Left renal cortex interstitium (tissue), 4 donors: ENCODE measurements around the gene CD4. TPM values are rescaled to one million over a fixed set of nuclear protein-coding genes. Genes with fewer than 3 reads are reported as not detected.

Experiments used
- DNase-seq, 4 donors: peaks; one replicate each; pipeline ENCODE4 v3.0.0-alpha.2; 2013; ENCODE audit warnings: low read depth in 4 of 4, low spot score in 2 of 4, missing footprints in 1 of 4
- polyA plus RNA-seq, 4 donors: library from polyadenylated mRNA; unstranded; fragments of 120-200 nt; gene quantifications; one replicate each; pipeline ENCODE4 v1.2.1, GENCODE V29; 2013; ENCODE audit not compliant: insufficient read length in 4 of 4

The CD4 gene
- polyA plus RNA-seq, 4 donors: 28.6 to 39.0 (median 29.5) TPM

- no peak for DNase-seq
Observed at GRCh38 chr12:6777386-6777785, 11.9 kb upstream of the CD4 start.

DNA sequence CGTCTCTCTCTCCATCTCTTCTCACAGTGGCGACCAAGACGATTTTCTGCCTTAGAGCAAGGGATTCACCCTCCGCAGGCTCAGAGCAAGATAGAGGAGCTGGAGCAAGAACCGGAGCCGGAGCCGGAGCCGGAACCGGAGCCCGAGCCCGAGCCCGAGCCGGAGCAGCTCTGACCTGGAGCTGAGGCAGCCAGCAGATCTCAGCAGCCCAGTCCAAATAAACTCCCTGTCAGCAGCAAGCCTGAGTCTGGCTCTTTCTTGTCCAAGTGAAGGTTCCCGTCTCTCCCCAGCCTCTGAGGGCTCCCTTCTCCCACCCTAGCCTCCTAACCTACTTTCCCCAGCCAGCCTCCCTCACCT is 11.1 kb upstream of the CD4 start:
- DNase-seq: no peak

DNA sequence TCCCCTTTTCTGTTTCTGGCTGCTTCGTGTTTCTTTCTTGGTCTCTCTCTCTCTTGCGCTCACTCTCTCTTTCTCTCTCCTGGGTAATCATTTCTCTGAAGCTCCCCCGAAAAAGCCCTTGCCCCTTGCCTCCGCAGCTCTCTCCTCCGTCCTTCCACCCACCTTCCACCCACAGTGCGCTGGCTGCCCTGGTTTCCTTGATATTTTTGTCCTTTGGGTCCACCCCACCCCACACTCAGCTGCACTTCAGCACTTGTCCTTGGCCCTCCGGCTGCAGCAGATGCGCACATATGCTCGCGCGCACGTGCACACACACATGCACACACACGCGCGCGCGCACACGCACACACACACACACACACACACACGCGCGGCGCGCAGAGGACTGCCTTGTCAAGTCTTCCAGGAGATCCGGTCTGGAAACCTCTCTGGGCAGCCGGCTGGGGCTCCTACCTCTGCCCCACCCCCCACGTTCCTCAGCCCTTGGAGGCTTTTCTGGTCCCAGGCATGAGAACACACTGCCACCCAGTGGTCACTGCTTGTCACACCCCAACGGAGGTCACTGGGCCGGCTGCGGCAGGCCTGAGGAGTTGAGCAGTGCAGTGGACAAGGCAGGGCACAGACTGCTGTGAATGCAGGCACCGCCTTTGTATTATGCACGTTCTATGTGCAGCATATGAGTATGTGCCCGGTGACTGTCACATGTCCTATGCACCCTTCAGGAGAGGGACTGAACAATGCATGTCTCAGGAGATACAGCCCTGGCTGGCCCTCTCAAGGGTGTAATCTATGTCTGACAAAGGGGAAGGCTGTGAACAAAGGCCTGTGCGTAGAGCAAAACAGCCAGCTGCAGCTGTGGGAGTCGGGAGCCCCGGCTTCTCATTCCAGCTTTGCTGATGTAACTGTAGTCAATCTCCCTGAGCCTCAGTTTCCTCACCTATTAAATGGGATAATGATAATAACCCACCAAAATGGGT is 10.5 kb upstream of the CD4 start:
- peak in 3 of 4 donors; percentile 83 to 95 (median 90) for DNase-seq

GRCh38 chr12:6779708-6780432 is 9.5 kb upstream of the CD4 start:
- DNase-seq: no peak

GRCh38 chr12:6780573-6780972 is 8.8 kb upstream of the CD4 start:
- DNase-seq: no peak

GRCh38 chr12:6782119-6782518 is 7.2 kb upstream of the CD4 start:
- DNase-seq: no peak

DNA sequence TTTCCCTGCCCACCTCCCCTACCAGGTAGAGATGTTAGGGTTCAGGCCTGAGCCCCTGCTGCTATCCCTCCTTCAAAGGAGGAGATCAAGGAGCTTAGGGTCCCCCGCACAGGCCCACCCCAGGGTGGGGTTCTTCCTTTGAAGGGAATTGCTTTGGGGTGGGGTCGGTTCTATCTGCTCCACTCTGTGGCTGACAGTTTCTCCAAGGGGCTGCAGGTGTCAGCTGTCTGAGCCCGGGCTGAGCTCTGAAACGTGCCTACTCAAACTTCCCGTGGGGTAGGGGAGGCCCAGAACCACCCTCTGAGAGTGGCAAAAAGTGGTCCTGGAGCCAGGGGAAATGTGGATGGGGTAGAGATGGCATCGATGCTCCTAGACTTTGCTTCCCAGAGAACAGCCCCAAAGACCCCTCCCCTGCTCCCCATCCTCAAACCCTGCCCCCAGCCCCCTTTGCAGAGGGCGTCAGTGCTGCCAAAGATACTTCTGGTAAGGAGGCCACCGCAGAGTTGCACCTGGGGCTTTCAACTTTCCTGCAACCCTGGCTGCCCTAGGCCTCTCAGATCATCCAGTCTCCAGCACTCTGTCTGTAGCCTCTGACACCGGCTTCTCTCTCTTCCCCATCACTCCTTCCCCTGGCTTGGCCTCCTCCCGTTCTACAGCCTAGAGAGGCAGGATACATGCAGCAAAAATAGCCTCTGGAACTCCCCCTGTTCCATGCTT is 6.3 kb upstream of the CD4 start:
- no peak for DNase-seq

- no peak for DNase-seq
Observed at GRCh38 chr12:6783828-6784227, 5.5 kb upstream of the CD4 start.

- no peak for DNase-seq
Observed at GRCh38 chr12:6784296-6784695, 5.0 kb upstream of the CD4 start.

DNA sequence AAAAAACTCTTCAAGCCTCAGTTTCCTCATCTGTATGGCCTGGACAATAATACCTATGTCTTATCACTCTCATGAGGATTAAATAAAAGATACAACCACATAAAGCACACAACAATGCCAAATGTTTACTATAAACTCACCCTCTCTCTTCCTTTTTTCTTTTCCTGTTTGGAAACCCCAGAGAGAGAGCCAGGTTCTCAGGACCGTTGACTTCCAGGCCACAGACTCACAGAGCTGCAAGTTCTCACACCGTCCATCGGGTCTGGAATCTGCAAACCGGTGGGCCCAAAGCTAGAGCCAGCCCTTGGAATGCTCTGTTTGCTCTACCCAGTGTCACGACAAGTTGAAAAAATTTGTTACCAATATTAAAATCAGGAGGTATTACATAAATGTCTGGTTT is 4.6 kb upstream of the CD4 start:
- DNase-seq: no peak

DNA sequence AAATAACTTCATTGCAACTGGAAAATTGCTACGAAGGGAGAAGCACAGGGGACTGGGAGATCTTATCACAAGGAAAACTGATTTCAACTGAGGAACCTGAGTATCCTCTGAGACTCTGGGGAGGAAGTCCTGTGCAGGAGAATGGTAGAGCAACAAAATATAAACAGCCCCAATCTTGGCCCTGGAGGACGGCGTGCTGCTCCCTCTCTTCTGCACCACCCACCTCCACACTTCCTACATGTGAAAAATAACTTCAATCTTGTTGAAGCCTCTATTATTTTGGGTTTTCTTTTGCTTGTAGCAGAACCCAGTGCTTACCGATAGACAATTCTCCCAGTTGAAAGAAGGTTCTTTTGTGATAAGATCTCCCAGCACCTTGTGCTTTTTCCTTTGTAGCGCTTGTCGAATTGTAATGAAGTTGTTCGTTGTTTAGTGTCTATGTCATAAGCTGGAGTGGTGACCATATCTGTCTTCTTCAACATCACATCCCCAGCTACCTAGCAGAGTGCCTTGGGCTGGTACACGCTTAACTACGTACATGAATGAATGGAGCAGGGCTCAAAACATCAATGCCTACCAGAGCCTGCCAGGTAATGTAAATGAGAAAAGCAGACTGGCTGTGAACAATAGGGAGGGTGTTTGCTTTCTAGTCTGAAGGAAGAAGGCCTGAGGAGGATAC is 2.8 kb upstream of the CD4 start:
- no peak for DNase-seq

DNA sequence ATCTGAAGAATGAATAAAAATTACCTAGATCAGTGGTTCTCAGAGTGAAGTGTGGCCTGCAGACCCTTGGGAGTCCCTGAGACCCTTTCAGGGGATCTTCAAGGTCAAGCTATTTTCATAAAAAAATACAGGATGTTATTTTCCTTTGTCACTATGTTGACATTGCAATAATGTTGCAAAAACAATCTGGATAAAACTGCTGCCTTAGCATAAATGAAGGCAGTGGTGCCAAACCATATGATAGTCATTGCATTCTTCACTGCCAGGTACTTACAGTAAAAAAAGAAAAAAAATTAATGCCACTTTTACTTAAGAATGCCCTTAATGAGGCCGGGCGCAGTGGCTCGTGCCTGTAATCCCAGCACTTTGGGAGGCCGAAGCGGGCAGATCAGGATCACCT is 2.0 kb upstream of the CD4 start:
- no peak for DNase-seq

DNA sequence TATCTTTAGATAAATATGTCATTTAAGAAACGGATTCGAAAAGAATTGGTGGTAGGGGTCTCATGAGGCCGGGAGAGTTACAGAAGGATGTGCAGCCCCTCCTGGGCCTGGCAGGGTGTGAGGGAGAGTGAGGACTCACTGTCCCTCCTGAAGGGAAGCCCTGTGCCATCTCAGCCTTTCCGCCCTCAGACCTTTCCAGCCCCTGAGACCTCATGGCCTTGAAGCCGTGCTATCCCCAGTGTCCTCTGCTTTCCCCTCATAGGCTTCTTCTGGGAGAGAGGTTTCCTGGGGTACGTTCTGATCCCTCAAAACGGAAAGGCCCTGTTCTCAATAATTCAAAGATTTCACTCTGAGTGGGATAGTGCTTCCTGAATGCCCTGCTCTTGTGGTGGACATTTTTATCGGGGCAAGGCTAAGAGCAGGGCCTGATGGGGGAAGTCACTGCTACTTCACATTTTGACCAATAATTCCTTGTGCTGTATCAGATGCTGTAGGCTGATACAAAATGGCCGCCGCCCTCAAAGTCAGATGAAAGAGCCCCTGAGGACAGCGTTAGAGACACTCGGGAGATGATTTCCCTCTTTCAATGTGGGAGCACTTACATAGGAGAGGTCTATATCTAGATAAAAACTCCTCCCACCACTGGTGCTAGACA is 1.3 kb downstream of the CD4 start:
- no peak for DNase-seq

- no peak for DNase-seq
Observed at GRCh38 chr12:6791931-6792520, 2.7 kb downstream of the CD4 start.

- DNase-seq: peak in 1 of 4 donors; percentile 45
Observed at GRCh38 chr12:6792522-6793201, 3.3 kb downstream of the CD4 start.

- DNase-seq: no peak
Observed at GRCh38 chr12:6795088-6795487, 5.8 kb downstream of the CD4 start.

DNA sequence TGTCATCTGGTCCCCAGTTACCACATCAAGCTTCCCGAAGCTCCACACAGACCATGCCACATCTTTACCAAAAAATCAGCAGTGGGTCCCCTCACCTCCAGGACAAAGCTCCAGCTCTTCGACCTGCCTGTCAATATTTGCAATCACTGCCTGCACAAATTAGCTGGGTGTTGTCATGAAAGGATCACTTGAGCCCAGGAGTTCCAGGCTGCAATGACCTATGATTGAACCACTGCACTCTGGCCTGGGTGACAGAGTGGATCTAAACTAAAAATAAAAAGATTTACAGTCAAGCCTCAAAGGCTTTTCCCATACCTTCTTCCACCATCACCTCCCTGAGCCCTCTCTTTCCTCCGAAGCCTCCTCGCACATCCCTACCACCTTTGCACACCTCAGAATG is 7.2 kb downstream of the CD4 start:
- DNase-seq: no peak

GRCh38 chr12:6799147-6799546 is 9.8 kb downstream of the CD4 start:
- DNase-seq: no peak

- DNase-seq: no peak
Observed at GRCh38 chr12:6807170-6807569, 17.8 kb downstream of the CD4 start.
